Lung (tissue), 12 donors: Measurements from ENCODE around the gene TMCC2. TPM values are rescaled to one million over a fixed set of nuclear protein-coding genes. Genes with fewer than 3 reads are reported as not detected.

ENCODE experiments used
- ATAC-seq: fragments of 200-7000 bp; cut with Tn5 transposase; one replicate; pipeline ENCODE4 v1.9.1; 2020; ENCODE audit warnings: moderate number of reproducible peaks; ENCODE audit not compliant: insufficient read depth, low FRiP score
- DNase-seq, 3 donors: peaks; one replicate each; pipeline ENCODE4 v3.0.0-alpha.2; 2013 to 2017
- H3K27ac ChIP-seq, 2 donors: one replicate each; pipeline ENCODE4 v1.5.1; 2013; ENCODE audit warnings: mild to moderate bottlenecking in 2 of 2, moderate library complexity in 2 of 2, control low read depth in 1 of 2, inconsistent platforms in 1 of 2, low read depth in 1 of 2, low read length in 1 of 2
- H3K27me3 ChIP-seq, 3 donors: one replicate each; pipeline ENCODE4 v1.5.1; 2013; ENCODE audit warnings: low read length in 2 of 3; ENCODE audit not compliant: control insufficient read depth in 3 of 3, insufficient read depth in 3 of 3
- H3K36me3 ChIP-seq, 4 donors: one replicate each; pipeline ENCODE4 v1.5.1; 2013; ENCODE audit warnings: low read length in 4 of 4, mild to moderate bottlenecking in 1 of 4, moderate library complexity in 1 of 4; ENCODE audit not compliant: control insufficient read depth in 4 of 4, insufficient read depth in 4 of 4
- H3K4me1 ChIP-seq, 5 donors: one replicate each; pipeline ENCODE4 v1.5.1; 2013; ENCODE audit warnings: low read length in 5 of 5, mild to moderate bottlenecking in 2 of 5, moderate library complexity in 1 of 5; ENCODE audit not compliant: control insufficient read depth in 5 of 5, insufficient read depth in 5 of 5
- H3K4me3 ChIP-seq: one replicate; pipeline ENCODE4 v1.5.1; 2013; ENCODE audit warnings: mild to moderate bottlenecking, control low read depth, moderate library complexity
- H3K9ac ChIP-seq, 2 donors: one replicate each; pipeline ENCODE4 v1.5.1; 2013; ENCODE audit warnings: low read length in 2 of 2, control low read depth in 1 of 2; ENCODE audit not compliant: insufficient read depth in 1 of 2
- H3K9me3 ChIP-seq, 4 donors: one replicate each; pipeline ENCODE4 v1.5.1; 2013; ENCODE audit warnings: low read length in 3 of 4, mild to moderate bottlenecking in 1 of 4, moderate library complexity in 1 of 4; ENCODE audit not compliant: control insufficient read depth in 4 of 4, insufficient read depth in 3 of 4
- WGBS, 2 donors: extraction: QIAGEN DNeasy Blood & Tissue Kit; methylation state at CpG; one replicate each; pipeline ENCODE4 v1.1.7; 2013; 5-methylcytosine and 5-hydroxymethylcytosine counted together
- polyA plus RNA-seq, 2 donors: library from polyadenylated mRNA; stranded (reverse); fragments of 200-250 nt; gene quantifications; one replicate each; pipeline ENCODE4 v1.2.1, GENCODE V29; 2013
- total RNA-seq, 2 donors: library from RNA; depleted of rRNA in 1 of 2; stranded (reverse); fragments of >200 nt in 1 of 2; gene quantifications; one replicate each; pipeline ENCODE4 v1.2.1, GENCODE V29; 2014 to 2021
- TF ChIP-seq, protein P1 (sequence below): IDR thresholded peaks from 2 replicates; pipeline ENCODE4 v1.5.1; 2012; ENCODE audit warnings: mild to moderate bottlenecking; ENCODE audit errors: control extremely low read depth, extremely low read depth
- donor health status: control.
- donor health status: control.
- donor health status: Bipolar disorder and iron deficiency.
- donor health status: healthy.
- donor health status: DM: yes; HTN: yes; CAD: no.

TMCC2 gene
- total and polyA plus RNA-seq, 4 donors = 1.9 to 27.0 (median 2.4) TPM

DNA sequence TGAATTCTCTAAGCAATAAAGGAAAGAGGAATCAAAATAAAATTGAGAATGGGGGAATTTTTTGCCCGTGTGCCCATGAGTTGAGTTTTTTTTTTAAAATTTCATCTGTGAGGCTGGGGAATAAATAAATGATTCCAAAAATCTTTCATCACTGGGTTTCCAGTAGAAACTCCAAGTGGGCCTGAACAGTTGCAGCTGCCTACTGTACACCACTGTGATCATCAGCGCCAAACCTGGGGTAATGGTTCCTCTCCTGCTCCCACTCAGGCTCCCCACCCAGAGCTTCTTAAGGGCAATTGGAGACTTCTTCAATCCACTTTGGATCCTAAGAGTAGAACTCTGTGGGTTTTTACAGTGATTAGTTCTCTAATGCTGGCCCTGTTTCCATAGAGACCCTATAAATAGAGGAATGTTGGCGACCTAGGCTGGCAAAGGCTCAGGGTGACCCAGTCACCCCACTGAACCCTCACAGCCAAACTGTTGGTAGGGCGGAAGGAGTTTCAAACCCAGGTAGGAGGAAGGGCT, 9.3 kb downstream of the TMCC2 start:
- WGBS, 2 donors = 52 to 80% methylated on average over 4 of the region's 4 CpGs
- TF ChIP-seq, protein P1, sequence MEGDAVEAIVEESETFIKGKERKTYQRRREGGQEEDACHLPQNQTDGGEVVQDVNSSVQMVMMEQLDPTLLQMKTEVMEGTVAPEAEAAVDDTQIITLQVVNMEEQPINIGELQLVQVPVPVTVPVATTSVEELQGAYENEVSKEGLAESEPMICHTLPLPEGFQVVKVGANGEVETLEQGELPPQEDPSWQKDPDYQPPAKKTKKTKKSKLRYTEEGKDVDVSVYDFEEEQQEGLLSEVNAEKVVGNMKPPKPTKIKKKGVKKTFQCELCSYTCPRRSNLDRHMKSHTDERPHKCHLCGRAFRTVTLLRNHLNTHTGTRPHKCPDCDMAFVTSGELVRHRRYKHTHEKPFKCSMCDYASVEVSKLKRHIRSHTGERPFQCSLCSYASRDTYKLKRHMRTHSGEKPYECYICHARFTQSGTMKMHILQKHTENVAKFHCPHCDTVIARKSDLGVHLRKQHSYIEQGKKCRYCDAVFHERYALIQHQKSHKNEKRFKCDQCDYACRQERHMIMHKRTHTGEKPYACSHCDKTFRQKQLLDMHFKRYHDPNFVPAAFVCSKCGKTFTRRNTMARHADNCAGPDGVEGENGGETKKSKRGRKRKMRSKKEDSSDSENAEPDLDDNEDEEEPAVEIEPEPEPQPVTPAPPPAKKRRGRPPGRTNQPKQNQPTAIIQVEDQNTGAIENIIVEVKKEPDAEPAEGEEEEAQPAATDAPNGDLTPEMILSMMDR = no peak

DNA sequence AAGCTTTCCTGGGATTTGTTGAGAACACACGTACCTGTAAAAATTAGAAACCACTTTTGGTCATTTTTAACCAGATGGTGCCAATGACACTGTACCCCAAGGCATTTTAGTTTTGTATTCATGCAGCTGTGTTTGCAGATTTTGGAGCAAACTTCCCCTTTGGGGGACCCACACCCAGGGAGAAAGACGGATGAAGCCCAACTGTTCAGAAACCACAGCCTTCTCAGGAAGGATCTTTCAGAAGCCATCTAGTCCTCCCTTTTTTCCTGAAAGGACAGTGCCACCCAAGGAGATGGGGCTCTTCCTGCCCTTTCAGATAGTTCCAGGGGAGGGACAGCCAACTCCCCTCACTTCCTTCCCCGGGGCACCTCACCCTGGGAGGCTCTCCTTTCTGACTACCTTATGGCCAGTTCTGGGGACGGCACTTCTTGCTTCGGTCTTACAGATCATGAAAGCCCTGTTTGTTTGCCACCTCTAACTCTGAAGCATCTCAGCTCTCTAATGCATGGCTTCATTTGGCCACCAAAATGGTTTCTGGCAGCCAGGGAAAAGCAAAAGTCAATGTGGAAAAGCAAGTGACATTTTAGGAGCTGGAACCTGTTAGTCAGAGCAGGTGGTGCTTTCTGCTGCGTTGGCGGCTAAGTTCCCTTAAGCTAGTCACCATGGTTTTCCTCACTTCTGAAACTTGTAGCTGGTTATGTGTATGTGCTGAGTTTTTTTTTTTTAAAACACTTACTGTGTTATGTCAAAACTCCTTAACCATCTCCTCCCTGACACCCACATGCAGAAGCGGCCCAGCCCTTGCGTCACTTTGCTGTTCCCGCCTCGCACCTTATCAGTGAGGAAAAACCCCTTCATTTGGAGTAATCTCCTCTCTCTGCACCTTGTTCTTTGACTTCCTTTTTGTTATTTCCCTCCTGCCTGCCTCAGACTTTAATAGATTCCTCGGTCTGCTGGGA, 10.1 kb downstream of the TMCC2 start:
- Histone ChIP-seq H3K27me3 (no peaks in the 10 kb centered on the region), H3K36me3 (peaks cover 0 to 6% (median under 1%) of the 10 kb centered on the region in 4 donors), H3K9ac (no peak overlapping the region), H3K4me3 (no peak overlapping the region), H3K27ac (no peak overlapping the region), H3K9me3 (no peaks in the 10 kb centered on the region), H3K4me1 (peaks cover 0 to 71% (median 22%) of the 10 kb centered on the region in 5 donors)
- 25 to 54% methylated on average over 12 of the region's 12 CpGs for WGBS, 2 donors
- TF ChIP-seq, protein P1 = no peak
- DNase-seq (no peak), ATAC-seq (no peak)

More for the DNA sequence above, 9.3 kb downstream of the TMCC2 start:
- DNase-seq (peak; percentile 64 to 84 (median 72)), ATAC-seq (no peak)
- Histone ChIP-seq H3K9me3 (no peaks in the 10 kb centered on the region), H3K9ac (no peak overlapping the region), H3K36me3 (peaks cover 0 to 6% (median under 1%) of the 10 kb centered on the region in 4 donors), H3K4me1 (peaks cover 0 to 71% (median 22%) of the 10 kb centered on the region in 5 donors), H3K4me3 (no peak overlapping the region), H3K27me3 (no peaks in the 10 kb centered on the region), H3K27ac (no peak overlapping the region)

DNA sequence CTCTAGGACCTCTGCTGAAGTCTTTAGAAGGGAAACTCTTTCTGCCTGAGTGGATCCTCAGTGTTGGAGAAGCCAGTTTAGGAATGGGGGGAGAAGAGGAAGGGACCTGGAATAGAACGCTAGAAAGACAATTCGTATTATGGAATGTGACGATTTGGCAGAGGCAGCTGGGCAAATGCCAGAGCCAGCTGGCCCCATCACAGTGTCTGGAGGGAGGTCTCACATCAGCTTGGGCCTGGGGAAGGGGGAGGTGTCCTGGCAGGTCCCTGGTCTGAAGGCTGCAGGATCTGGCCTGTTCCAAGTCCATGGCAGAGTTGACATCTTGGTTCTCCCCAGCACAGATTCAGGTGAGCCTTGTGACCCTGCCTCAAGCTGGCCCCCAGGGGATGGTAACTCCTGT, 11.3 kb downstream of the TMCC2 start:
- WGBS, 2 donors = 59 to 67% methylated on average over 3 of the region's 3 CpGs
- H3K9ac ChIP-seq = no peak overlapping the region
- H3K9me3 ChIP-seq = no peaks in the 10 kb centered on the region
- no peak overlapping the region for H3K4me3 ChIP-seq
- peaks cover 0 to 6% (median under 1%) of the 10 kb centered on the region in 4 donors for H3K36me3 ChIP-seq
- ATAC-seq = no peak
- DNase-seq = peak; percentile 73 to 82 (median 81)
- no peak overlapping the region for H3K27ac ChIP-seq
- H3K27me3 ChIP-seq = no peaks in the 10 kb centered on the region
- TF ChIP-seq, protein P1 = no peak
- peaks cover 0 to 78% (median 19%) of the 10 kb centered on the region in 5 donors for H3K4me1 ChIP-seq
